Measurements from ENCODE around the gene CYB561A3. TPM values are rescaled to one million over a fixed set of nuclear protein-coding genes. Genes with fewer than 3 reads are reported as not detected.

The CYB561A3 gene
- total and polyA plus RNA-seq, 7 donors: 7.7 to 25.1 (median 15.5) TPM

GRCh38 chr11:61339490-61339878, 22.2 kb downstream of the CYB561A3 start:
- no peak for TF ChIP-seq CTCF (IDR thresholded peaks at IDR 0.05)
- WGBS, 3 donors: 87 to 94% (median 92%) methylated on average over 4 of the region's 4 CpGs
- intact Hi-C loops (cut with DNase I): no loop called here

GRCh38 chr11:61338783-61339489, 22.7 kb downstream of the CYB561A3 start:
- H3K4me1 ChIP-seq: peaks cover 7% of the 10 kb centered on the region
- intact Hi-C loops (cut with DNase I): no loop called here
- WGBS, 3 donors: 90 to 97% (median 93%) methylated on average over 18 to 26 of the region's 26 CpGs
- H3K27ac ChIP-seq: no peak overlapping the region
- ATAC-seq (no peak), DNase-seq (no peak)
- H3K9me3 ChIP-seq: no peaks in the 10 kb centered on the region
- no peak overlapping the region for H3K4me3 ChIP-seq
- H3K27me3 ChIP-seq (ENCODE audit: insufficient read depth in 3 of 3, low read length in 2 of 3): no peaks in the 10 kb centered on the region
- peaks cover 0 to 34% of the 10 kb centered on the region in 2 donors for H3K36me3 ChIP-seq (ENCODE audit: insufficient read depth in 1 of 2, low read depth in 1 of 2)
- no peak for TF ChIP-seq CTCF (IDR thresholded peaks at IDR 0.05)

More at GRCh38 chr11:61339490-61339878, 22.2 kb downstream of the CYB561A3 start:
- DNase-seq (no peak), ATAC-seq (no peak)
- H3K4me3 ChIP-seq: no peak overlapping the region
- H3K36me3 ChIP-seq (ENCODE audit: insufficient read depth in 1 of 2, low read depth in 1 of 2): peaks cover 0 to 34% of the 10 kb centered on the region in 2 donors
- no peaks in the 10 kb centered on the region for H3K27me3 ChIP-seq (ENCODE audit: insufficient read depth in 3 of 3, low read length in 2 of 3)
- peaks cover 5% of the 10 kb centered on the region for H3K4me1 ChIP-seq
- no peaks in the 10 kb centered on the region for H3K9me3 ChIP-seq
- H3K27ac ChIP-seq: no peak overlapping the region

GRCh38 chr11:61337706-61338470, 23.8 kb downstream of the CYB561A3 start:
- H3K36me3 ChIP-seq (ENCODE audit: insufficient read depth in 1 of 2, low read depth in 1 of 2): peaks cover 0 to 27% of the 10 kb centered on the region in 2 donors
- no peaks in the 10 kb centered on the region for H3K27me3 ChIP-seq (ENCODE audit: insufficient read depth in 3 of 3, low read length in 2 of 3)
- H3K9me3 ChIP-seq: no peaks in the 10 kb centered on the region
- intact Hi-C loops (cut with DNase I): loop anchor here in 1 of 2 donors (2.0 kb wide), 1 partner anchor 47 kb away; no protein-coding TSS in a partner anchor
- no peak overlapping the region for H3K4me3 ChIP-seq
- WGBS, 3 donors: 92 to 95% (median 93%) methylated on average over 15 of the region's 15 CpGs
- DNase-seq: no peak
- no peak for ATAC-seq
- H3K27ac ChIP-seq: no peak overlapping the region
- no peak for TF ChIP-seq CTCF (IDR thresholded peaks at IDR 0.05)
- H3K4me1 ChIP-seq: peaks cover 11% of the 10 kb centered on the region

GRCh38 chr11:61336171-61336935, 25.3 kb downstream of the CYB561A3 start:
- no peaks in the 10 kb centered on the region for H3K9me3 ChIP-seq
- H3K36me3 ChIP-seq (ENCODE audit: insufficient read depth in 1 of 2, low read depth in 1 of 2): peaks cover 0 to 14% of the 10 kb centered on the region in 2 donors
- H3K4me1 ChIP-seq: peaks cover 17% of the 10 kb centered on the region
- no peaks in the 10 kb centered on the region for H3K27me3 ChIP-seq (ENCODE audit: insufficient read depth in 3 of 3, low read length in 2 of 3)
- TF ChIP-seq CTCF (IDR thresholded peaks at IDR 0.05): peak; percentile 98
- 31 to 32% (median 31%) methylated on average over 8 of the region's 8 CpGs for WGBS, 3 donors
- no peak overlapping the region for H3K4me3 ChIP-seq
- peak overlapping the region; percentile 48 for H3K27ac ChIP-seq
- ATAC-seq (peak; percentile 70 to 76 (median 74)), DNase-seq (peak; percentile 77 to 90)
- intact Hi-C loops (cut with DNase I): loop anchor here (1.0 to 2.0 kb wide), 2 partner anchors 48 to 49 kb away; no protein-coding TSS in a partner anchor

Measured in psoas muscle (tissue), 8 donors.